Measurements from ENCODE around the gene TENM4.

Gene TENM4

GRCh38 chr11:79440571-79441460 lies at the start of gene TENM4:
TENM4 (minus strand) TSS chr11:79441030; CDS start chr11:79069944, 371,086 bp downstream.
- DNase-seq (ENCODE audit: low read depth in 1 of 2, low spot score in 1 of 2): peak; percentile 56 to 82
- in situ Hi-C loops (cut with HindIII; ENCODE audit: low pct_unique_long_range_greater_than_20kb, low sequenced_read_pairs): no loop called here
- no peak for TF ChIP-seq JUND (IDR thresholded peaks at IDR 0.05; ENCODE audit: low read depth)

GRCh38 chr11:79488286-79488685 lies 47.5 kb upstream of the TENM4 start:
- TF ChIP-seq JUND (IDR thresholded peaks at IDR 0.05; ENCODE audit: low read depth): no peak
- in situ Hi-C loops (cut with HindIII; ENCODE audit: low pct_unique_long_range_greater_than_20kb, low sequenced_read_pairs): no loop called here
- no peak for DNase-seq (ENCODE audit: low read depth in 1 of 2, low spot score in 1 of 2)

- no peak for TF ChIP-seq JUND (IDR thresholded peaks at IDR 0.05; ENCODE audit: low read depth)
- no peak for DNase-seq (ENCODE audit: low read depth in 1 of 2, low spot score in 1 of 2)
- in situ Hi-C loops (cut with HindIII; ENCODE audit: low pct_unique_long_range_greater_than_20kb, low sequenced_read_pairs): no loop called here
These were observed 46.6 kb upstream of the TENM4 start for GRCh38 chr11:79487412-79487811.

GRCh38 chr11:79486242-79486984 lies 45.6 kb upstream of the TENM4 start:
- no peak for DNase-seq (ENCODE audit: low read depth in 1 of 2, low spot score in 1 of 2)
- TF ChIP-seq JUND (IDR thresholded peaks at IDR 0.05; ENCODE audit: low read depth): no peak
- in situ Hi-C loops (cut with HindIII; ENCODE audit: low pct_unique_long_range_greater_than_20kb, low sequenced_read_pairs): no loop called here

- in situ Hi-C loops (cut with HindIII; ENCODE audit: low pct_unique_long_range_greater_than_20kb, low sequenced_read_pairs): no loop called here
- TF ChIP-seq JUND (IDR thresholded peaks at IDR 0.05; ENCODE audit: low read depth): no peak
- DNase-seq (ENCODE audit: low read depth in 1 of 2, low spot score in 1 of 2): no peak
These were observed 44.9 kb upstream of the TENM4 start for GRCh38 chr11:79485694-79486093.

GRCh38 chr11:79484872-79485271 lies 44.0 kb upstream of the TENM4 start:
- in situ Hi-C loops (cut with HindIII; ENCODE audit: low pct_unique_long_range_greater_than_20kb, low sequenced_read_pairs): no loop called here
- TF ChIP-seq JUND (IDR thresholded peaks at IDR 0.05; ENCODE audit: low read depth): no peak
- no peak for DNase-seq (ENCODE audit: low read depth in 1 of 2, low spot score in 1 of 2)

GRCh38 chr11:79482800-79483199 lies 42.0 kb upstream of the TENM4 start:
- in situ Hi-C loops (cut with HindIII; ENCODE audit: low pct_unique_long_range_greater_than_20kb, low sequenced_read_pairs): no loop called here
- no peak for DNase-seq (ENCODE audit: low read depth in 1 of 2, low spot score in 1 of 2)

GRCh38 chr11:79481795-79482194 lies 41.0 kb upstream of the TENM4 start:
- no peak for TF ChIP-seq JUND (IDR thresholded peaks at IDR 0.05; ENCODE audit: low read depth)
- DNase-seq (ENCODE audit: low read depth in 1 of 2, low spot score in 1 of 2): no peak
- in situ Hi-C loops (cut with HindIII; ENCODE audit: low pct_unique_long_range_greater_than_20kb, low sequenced_read_pairs): no loop called here

More at GRCh38 chr11:79482800-79483199, 42.0 kb upstream of the TENM4 start:
- no peak for TF ChIP-seq JUND (IDR thresholded peaks at IDR 0.05; ENCODE audit: low read depth)

GRCh38 chr11:79480864-79481263 lies 40.0 kb upstream of the TENM4 start:
- in situ Hi-C loops (cut with HindIII; ENCODE audit: low pct_unique_long_range_greater_than_20kb, low sequenced_read_pairs): no loop called here
- no peak for DNase-seq (ENCODE audit: low read depth in 1 of 2, low spot score in 1 of 2)
- no peak for TF ChIP-seq JUND (IDR thresholded peaks at IDR 0.05; ENCODE audit: low read depth)

- TF ChIP-seq JUND (IDR thresholded peaks at IDR 0.05; ENCODE audit: low read depth): no peak
- in situ Hi-C loops (cut with HindIII; ENCODE audit: low pct_unique_long_range_greater_than_20kb, low sequenced_read_pairs): no loop called here
- no peak for DNase-seq (ENCODE audit: low read depth in 1 of 2, low spot score in 1 of 2)
These were observed 32.1 kb upstream of the TENM4 start for GRCh38 chr11:79472819-79473529.

GRCh38 chr11:79471071-79471844 lies 30.4 kb upstream of the TENM4 start:
- TF ChIP-seq JUND (IDR thresholded peaks at IDR 0.05; ENCODE audit: low read depth): no peak
- in situ Hi-C loops (cut with HindIII; ENCODE audit: low pct_unique_long_range_greater_than_20kb, low sequenced_read_pairs): no loop called here

GRCh38 chr11:79470161-79470560 lies 29.3 kb upstream of the TENM4 start:
- in situ Hi-C loops (cut with HindIII; ENCODE audit: low pct_unique_long_range_greater_than_20kb, low sequenced_read_pairs): no loop called here
- TF ChIP-seq JUND (IDR thresholded peaks at IDR 0.05; ENCODE audit: low read depth): no peak
- DNase-seq (ENCODE audit: low read depth in 1 of 2, low spot score in 1 of 2): no peak

More at GRCh38 chr11:79471071-79471844, 30.4 kb upstream of the TENM4 start:
- peak in 1 of 2 experiments; percentile 35 for DNase-seq (ENCODE audit: low read depth in 1 of 2, low spot score in 1 of 2)

Data from T47D (cell line).